Thyroid gland (tissue), 4 donors: ENCODE data around the gene YIPF1.
A peak's percentile ranks its signal among the peaks of the same experiment; 100 is the strongest.

Experiments
- CTCF ChIP-seq, 6 experiments: fragments of 200-600 bp in 3 of 6; fragments of 450-650 bp in 3 of 6; sonication (generic) in 3 of 6; IDR thresholded peaks; one replicate each; pipeline ENCODE4 v1.5.1; 2016 to 2019; ENCODE audit warnings: antibody characterized with exemption in 6 of 6, mild to moderate bottlenecking in 2 of 6, inconsistent platforms in 1 of 6, moderate library complexity in 1 of 6
- POLR2A ChIP-seq, 2 donors: fragments of 450-650 bp; IDR thresholded peaks; one replicate each; pipeline ENCODE4 v1.6.1; 2017; ENCODE audit warnings: antibody characterized with exemption in 2 of 2, mild to moderate bottlenecking in 2 of 2, moderate library complexity in 1 of 2

GRCh38 chr1:53889304-53890298 lies at the start of gene YIPF1:
- TF ChIP-seq CTCF (IDR thresholded peaks at IDR 0.05) (peak in 1 of 6 experiments; percentile 18), POLR2A (IDR thresholded peaks at IDR 0.05) (peak in 1 of 2 donors; percentile 55)
